ENCODE data around the gene ZNF275.

DNA sequence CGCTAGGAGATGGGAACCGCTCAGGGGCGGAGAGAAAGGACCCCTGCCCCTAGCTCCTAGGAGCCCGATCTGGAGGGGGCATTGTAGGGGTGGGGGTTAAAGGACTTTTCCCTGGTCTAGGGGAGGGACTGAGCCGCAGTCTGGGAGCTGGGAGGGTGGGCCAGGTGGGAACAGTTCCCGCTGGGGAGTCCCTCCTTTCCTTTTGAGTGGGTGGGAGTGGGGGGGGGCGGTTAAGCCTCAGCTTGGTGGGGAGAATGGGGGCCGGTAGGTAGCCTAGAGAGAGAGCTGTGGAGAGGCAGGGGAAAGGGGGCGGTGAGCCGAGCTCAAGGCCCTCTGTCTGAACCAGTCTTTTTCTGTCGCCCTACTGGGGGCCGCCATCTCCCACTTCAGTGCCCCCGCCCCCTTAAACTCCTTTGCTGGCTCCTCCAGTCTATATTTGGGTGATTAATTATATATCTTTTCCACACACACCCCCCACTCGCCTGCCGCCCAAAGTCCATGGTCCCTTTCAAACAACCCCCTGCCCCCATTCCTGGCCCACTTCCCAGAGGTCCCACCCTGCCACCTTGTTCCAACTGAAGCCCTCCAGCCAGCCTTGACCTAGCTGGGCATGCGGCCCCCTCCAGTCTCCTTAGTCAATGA lies 822 bp downstream of the ZNF275 start:
- TF ChIP-seq, protein P1, sequence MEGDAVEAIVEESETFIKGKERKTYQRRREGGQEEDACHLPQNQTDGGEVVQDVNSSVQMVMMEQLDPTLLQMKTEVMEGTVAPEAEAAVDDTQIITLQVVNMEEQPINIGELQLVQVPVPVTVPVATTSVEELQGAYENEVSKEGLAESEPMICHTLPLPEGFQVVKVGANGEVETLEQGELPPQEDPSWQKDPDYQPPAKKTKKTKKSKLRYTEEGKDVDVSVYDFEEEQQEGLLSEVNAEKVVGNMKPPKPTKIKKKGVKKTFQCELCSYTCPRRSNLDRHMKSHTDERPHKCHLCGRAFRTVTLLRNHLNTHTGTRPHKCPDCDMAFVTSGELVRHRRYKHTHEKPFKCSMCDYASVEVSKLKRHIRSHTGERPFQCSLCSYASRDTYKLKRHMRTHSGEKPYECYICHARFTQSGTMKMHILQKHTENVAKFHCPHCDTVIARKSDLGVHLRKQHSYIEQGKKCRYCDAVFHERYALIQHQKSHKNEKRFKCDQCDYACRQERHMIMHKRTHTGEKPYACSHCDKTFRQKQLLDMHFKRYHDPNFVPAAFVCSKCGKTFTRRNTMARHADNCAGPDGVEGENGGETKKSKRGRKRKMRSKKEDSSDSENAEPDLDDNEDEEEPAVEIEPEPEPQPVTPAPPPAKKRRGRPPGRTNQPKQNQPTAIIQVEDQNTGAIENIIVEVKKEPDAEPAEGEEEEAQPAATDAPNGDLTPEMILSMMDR (IDR thresholded peaks at IDR 0.05; ENCODE audit: low read depth, low read length, poor library complexity, severe bottlenecking) = no peak
- no peak for TF ChIP-seq EZH2phosphoT487 (IDR thresholded peaks at IDR 0.05; ENCODE audit: borderline replicate concordance, low read length)
